ENCODE results near the gene ZG16B.

- TF ChIP-seq CTCF (IDR thresholded peaks at IDR 0.05; ENCODE audit: low read depth, low read length) (no peak), EZH2phosphoT487 (IDR thresholded peaks at IDR 0.05; ENCODE audit: low read depth) (no peak)
Measured at GRCh38 chr16:2822158-2822495, 8.0 kb upstream of the ZG16B start.
